Measurements from ENCODE around the gene TCP1.
"Not testable (repeated sequence)": the region's sequence is repeated elsewhere in the genome, so short reads cannot be mapped to it uniquely, and the experiment has no call there.

TCP1 gene

GRCh38 chr6:159789377-159790148 lies at the start of gene TCP1:
Gene TCP1, minus strand, starts transcription at chr6:159789602. Its CDS starts 134 bp downstream, at chr6:159789468.
- DNase-seq (ENCODE audit: extremely low read depth in 1 of 2, low read depth in 1 of 2) = peak; percentile 96 to 99

GRCh38 chr6:159838020-159838744 lies 48.8 kb upstream of the TCP1 start:
- no peak for DNase-seq (ENCODE audit: extremely low read depth in 1 of 2, low read depth in 1 of 2)

- no peak for DNase-seq (ENCODE audit: extremely low read depth in 1 of 2, low read depth in 1 of 2)
Measured at GRCh38 chr6:159837511-159837910, 48.1 kb upstream of the TCP1 start.

DNA sequence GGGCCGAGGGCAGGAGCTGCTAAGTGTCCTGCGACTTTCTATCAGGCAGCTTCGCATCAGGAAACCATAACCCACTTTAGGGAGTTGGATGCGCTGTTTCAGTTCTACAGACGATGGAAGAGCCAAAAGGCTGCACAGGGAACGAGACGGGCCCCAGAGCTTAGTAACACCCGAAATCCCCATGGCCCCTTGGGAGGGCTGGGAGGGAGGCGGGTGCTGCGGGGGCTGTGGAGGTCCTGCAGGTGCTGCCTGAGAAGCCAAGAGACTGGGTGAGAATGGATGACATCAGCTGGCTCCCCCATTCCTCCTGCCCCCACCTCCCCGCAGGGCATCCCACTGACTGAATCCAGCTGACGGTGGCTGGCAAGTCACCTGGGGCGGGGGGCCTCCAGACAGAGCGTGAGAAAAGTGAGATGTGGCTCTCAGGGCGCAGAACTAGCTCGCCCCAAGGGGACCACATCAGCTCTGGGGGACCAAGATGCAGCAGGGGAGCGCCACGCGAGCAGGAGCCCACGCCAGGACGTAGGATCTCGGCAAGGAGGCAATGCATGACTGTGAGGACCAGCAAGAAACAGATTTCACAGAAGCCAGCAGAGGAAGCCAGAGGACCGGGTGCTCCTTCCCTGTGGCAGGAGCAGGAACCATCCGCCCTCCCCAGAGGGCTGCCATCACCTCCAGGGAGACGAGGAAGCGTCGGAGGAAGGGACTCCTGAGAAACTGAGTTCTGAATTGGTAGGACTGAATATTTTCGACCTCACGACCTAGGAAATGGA lies 47.5 kb upstream of the TCP1 start:
- no peak for DNase-seq (ENCODE audit: extremely low read depth in 1 of 2, low read depth in 1 of 2)

GRCh38 chr6:159833997-159834603 lies 44.7 kb upstream of the TCP1 start:
- DNase-seq (ENCODE audit: extremely low read depth in 1 of 2, low read depth in 1 of 2) = no peak

DNA sequence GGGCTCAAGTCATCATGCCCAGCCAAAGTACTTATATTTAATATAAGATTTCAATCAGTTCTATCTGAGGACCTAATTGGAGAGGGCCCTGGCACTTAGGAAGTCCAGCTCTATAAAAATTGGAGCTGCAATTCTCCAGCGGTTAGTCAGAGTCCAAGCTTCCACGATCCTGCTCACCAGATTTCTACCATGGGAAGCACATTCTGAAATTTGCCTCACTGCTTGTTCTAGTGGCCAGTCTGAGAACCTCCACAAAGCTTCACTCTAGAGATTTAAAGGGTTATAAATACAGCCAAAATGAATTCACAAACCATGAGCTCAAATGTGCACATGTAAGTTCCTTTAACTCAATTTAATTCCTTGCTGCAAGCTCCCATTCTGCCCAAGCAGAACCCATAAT lies 44.2 kb upstream of the TCP1 start:
- DNase-seq (ENCODE audit: extremely low read depth in 1 of 2, low read depth in 1 of 2) = no peak

DNA sequence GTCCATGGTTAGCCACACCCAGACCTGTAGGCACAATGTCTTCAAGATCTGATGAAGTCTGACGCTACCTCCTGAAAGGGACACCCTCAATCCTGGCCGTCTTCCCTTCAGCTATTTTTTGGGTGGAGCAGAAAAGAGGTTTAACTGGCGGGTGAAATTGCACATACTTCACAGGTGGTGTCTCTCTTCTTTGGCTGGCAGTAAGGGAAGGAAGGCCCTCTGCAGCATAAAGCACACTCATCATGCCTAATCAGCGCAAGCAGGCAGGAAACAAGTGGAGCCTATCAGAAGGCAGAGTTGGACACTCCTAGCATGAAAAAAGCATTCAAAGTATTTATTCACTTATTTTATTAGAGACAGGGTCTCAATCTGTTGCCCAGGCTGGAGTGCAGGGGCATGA lies 43.5 kb upstream of the TCP1 start:
- DNase-seq (ENCODE audit: extremely low read depth in 1 of 2, low read depth in 1 of 2) = no peak

- DNase-seq (ENCODE audit: extremely low read depth in 1 of 2, low read depth in 1 of 2) = no peak
Measured at GRCh38 chr6:159831373-159831679, 41.9 kb upstream of the TCP1 start.

GRCh38 chr6:159830501-159831372 lies 41.3 kb upstream of the TCP1 start:
- DNase-seq (ENCODE audit: extremely low read depth in 1 of 2, low read depth in 1 of 2) = no peak

DNA sequence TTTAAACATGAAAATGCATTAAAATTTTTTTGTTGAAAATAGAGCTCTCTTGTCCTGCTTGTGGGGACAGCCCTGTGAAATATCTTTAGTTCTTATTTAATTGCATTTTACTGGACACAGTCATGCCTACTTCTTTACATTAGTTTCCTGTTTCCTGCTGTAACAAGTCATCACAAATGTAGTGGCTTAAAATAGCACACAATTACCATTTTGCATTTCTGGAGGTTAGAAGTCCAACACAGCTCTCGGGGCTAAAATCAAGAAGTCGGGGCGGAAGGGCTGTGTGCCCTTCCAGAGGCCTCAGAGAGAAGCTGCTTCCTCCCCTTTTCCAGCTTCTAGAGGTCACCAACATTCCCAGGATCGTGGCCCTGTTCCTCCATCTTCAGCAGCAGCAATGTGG lies 40.1 kb upstream of the TCP1 start:
- DNase-seq (ENCODE audit: extremely low read depth in 1 of 2, low read depth in 1 of 2) = no peak

DNA sequence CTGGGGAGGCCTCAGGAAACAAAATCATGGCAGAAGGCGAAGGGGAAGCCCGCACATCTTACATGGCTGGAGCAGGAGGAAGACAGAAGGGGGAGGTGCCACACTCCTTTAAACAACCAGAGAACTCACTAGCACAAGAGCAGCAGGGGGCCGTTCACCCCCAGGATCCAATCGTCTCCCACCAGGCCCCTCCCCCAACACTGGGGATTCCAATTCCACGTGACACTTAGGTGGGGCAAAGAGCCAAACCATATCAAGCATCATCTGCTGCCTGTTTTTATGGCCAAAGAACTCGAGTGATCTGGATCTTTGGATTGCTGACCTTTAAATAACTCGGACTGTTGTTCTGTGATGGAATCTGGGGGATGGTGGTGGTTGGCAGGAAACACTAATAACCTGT lies 38.7 kb upstream of the TCP1 start:
- DNase-seq (ENCODE audit: extremely low read depth in 1 of 2, low read depth in 1 of 2) = no peak

DNA sequence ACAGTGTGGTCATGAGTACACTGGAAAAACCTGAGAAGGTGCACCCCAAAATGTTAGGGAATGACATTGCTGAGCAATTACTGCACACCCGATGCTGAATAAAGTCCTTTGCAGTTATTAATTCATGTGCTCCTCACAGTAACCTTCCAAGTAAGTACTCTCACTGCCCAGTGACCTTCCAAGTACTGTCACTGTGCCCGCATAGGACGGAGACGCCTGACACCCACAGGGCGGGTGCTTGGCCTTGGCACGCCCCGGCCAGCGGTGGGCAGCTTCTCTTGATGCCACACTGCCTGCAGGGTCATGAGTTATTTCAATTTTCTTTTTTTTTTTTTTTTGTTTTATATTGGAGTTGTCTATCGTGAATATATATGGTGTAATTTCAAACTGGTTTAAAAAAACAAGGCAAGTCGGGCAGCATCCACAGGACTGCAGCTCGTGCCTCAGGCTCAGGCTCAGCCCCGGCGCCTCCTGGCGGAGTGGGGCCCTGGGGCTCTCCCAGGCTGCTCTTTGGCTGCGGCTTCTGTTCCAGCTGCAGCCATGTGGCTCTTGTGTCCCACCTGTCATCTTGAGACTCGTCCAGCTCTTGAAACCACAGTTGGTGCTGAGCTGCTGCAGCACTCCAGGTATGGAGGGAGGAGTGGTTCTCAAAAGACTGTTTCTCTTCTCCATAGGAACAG lies 37.7 kb upstream of the TCP1 start:
- DNase-seq (ENCODE audit: extremely low read depth in 1 of 2, low read depth in 1 of 2) = no peak

DNA sequence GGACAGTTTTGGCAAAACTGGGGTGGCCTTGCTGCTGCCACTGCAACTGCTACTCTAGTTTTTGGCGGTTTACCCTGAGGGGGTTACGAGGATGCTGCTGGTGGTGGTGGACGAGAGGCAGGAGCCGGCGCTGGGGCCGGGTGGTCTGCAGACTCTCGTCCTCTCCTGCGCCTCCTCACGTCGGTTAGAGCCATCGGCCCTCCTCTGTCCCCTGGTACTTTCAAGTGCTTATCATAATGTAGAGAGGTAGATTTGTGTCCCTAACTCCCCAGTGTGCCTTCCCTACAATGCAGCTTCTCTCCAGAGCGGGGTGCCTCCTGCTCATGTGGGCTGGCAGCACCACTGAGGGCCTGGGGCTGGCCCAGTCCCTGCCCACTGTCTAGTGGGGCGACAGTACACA lies 36.6 kb upstream of the TCP1 start:
- no peak for DNase-seq (ENCODE audit: extremely low read depth in 1 of 2, low read depth in 1 of 2)

DNA sequence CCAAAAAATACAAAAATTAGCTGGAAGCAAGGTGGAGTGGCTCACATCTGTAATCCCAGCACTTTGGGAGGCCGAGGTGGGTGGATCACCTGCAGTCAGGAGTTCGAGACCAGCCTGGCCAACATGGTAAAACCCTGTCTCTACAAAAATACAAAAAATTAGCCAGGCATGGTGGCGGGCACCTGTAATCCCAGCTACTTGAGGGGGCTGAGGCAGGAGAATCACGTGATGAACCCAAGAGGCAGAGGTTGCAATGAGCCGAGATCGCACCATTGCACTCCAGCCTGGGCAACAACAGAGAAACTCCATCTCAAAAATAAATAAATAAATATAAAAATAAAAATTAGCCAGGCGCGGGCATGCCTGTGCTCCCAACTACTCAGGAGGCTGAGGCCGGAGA lies 35.3 kb upstream of the TCP1 start:
- DNase-seq (ENCODE audit: extremely low read depth in 1 of 2, low read depth in 1 of 2) = not testable (repeated sequence)

DNA sequence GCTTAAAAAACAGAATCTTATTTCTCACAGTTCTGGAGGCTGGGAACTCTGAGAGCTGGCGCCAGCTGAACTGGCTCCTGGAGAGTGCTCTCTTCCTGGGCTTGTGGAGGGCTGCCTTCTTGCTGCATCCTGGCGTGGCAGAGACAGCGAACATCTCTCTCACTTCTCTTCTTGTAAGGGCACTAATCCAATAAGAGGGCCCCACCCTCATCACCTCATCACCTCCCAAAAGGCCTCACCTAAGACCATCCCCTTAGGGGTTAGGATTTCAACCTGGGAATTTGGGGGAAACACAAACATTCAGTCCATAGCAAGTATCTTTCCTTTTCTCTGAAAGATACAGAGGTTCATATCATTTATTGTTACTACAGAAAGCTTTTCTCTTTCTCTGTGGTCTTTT lies 34.6 kb upstream of the TCP1 start:
- DNase-seq (ENCODE audit: extremely low read depth in 1 of 2, low read depth in 1 of 2) = no peak

DNA sequence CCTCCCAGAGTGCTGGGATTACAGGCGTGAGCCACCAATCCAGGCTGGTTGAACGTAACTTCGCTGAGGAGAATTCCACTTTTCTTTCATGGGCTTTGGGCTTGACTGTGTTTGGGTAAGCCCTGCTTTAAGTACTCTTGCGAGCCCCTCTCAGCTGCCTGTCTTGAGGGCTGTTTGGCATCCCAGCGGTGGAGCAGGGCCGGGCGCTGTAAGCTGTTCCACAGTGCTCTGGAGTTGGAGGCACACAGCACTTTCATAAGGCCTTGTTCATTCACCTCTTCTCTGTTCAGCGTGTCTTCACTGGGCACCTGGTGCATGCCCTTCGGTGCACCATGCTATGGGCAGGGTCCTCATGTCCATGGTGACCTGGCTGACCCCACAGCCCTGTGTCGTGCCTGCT lies 32.3 kb upstream of the TCP1 start:
- DNase-seq (ENCODE audit: extremely low read depth in 1 of 2, low read depth in 1 of 2) = no peak

GRCh38 chr6:159821122-159821521 lies 31.7 kb upstream of the TCP1 start:
- DNase-seq (ENCODE audit: extremely low read depth in 1 of 2, low read depth in 1 of 2) = no peak

- DNase-seq (ENCODE audit: extremely low read depth in 1 of 2, low read depth in 1 of 2) = no peak
Measured at GRCh38 chr6:159819932-159820640, 30.7 kb upstream of the TCP1 start.

GRCh38 chr6:159819098-159819497 lies 29.7 kb upstream of the TCP1 start:
- no peak for DNase-seq (ENCODE audit: extremely low read depth in 1 of 2, low read depth in 1 of 2)

Data from activated CD8-positive, alpha-beta memory T cell treated with anti-CD3 and anti-CD28 coated beads for 1 hour (primary cell).